Skin of body (tissue), 2 donors: ENCODE results near the gene GNG12. TPM values are rescaled to one million over a fixed set of nuclear protein-coding genes. Genes with fewer than 3 reads are reported as not detected.

ENCODE experiments used
- DNase-seq: peaks from one replicate; lab custom pipeline; 2025; lab: John Stamatoyannopoulos, UW
- total RNA-seq: library from RNA; depleted of rRNA; stranded (reverse); fragments of >200 nt; gene quantifications from one replicate; pipeline ENCODE4 v1.2.3, GENCODE V29; 2014

GNG12 gene
- total RNA-seq, 1 donor from 2014 or later, result 97.0 TPM

GRCh38 chr1:67815303-67816094, 17.8 kb downstream of the GNG12 start:
- DNase-seq, result no peak

GRCh38 chr1:67814121-67814772, 19.0 kb downstream of the GNG12 start:
- no peak for DNase-seq

- no peak for DNase-seq
Measured at GRCh38 chr1:67812226-67812625, 21.0 kb downstream of the GNG12 start.

GRCh38 chr1:67811781-67812180, 21.5 kb downstream of the GNG12 start:
- no peak for DNase-seq

- no peak for DNase-seq
Measured at GRCh38 chr1:67809887-67810286, 23.4 kb downstream of the GNG12 start.

- no peak for DNase-seq
Measured at GRCh38 chr1:67807282-67807681, 26.0 kb downstream of the GNG12 start.

GRCh38 chr1:67804710-67805109, 28.6 kb downstream of the GNG12 start:
- no peak for DNase-seq

GRCh38 chr1:67803380-67804279, 29.6 kb downstream of the GNG12 start:
- DNase-seq, result peak; percentile 77

- DNase-seq, result no peak
Measured at GRCh38 chr1:67802565-67802964, 30.7 kb downstream of the GNG12 start.

- no peak for DNase-seq
Measured at GRCh38 chr1:67801903-67802302, 31.4 kb downstream of the GNG12 start.

GRCh38 chr1:67795179-67795912, 37.9 kb downstream of the GNG12 start:
- DNase-seq, result no peak

GRCh38 chr1:67793562-67793961, 39.7 kb downstream of the GNG12 start:
- no peak for DNase-seq

GRCh38 chr1:67792741-67793458, 40.4 kb downstream of the GNG12 start:
- no peak for DNase-seq

- no peak for DNase-seq
Measured at GRCh38 chr1:67792103-67792502, 41.2 kb downstream of the GNG12 start.

- peak; percentile 43 for DNase-seq
Measured at GRCh38 chr1:67791686-67792085, 41.6 kb downstream of the GNG12 start.

GRCh38 chr1:67791261-67791660, 42.0 kb downstream of the GNG12 start:
- DNase-seq, result no peak

GRCh38 chr1:67790201-67790692, 43.0 kb downstream of the GNG12 start:
- no peak for DNase-seq

GRCh38 chr1:67789551-67789950, 43.7 kb downstream of the GNG12 start:
- DNase-seq, result no peak

- DNase-seq, result no peak
Measured at GRCh38 chr1:67788904-67789303, 44.4 kb downstream of the GNG12 start.

GRCh38 chr1:67788238-67788790, 45.0 kb downstream of the GNG12 start:
- DNase-seq, result no peak
